ENCODE results near the gene DHX15.

Gene DHX15

DNA sequence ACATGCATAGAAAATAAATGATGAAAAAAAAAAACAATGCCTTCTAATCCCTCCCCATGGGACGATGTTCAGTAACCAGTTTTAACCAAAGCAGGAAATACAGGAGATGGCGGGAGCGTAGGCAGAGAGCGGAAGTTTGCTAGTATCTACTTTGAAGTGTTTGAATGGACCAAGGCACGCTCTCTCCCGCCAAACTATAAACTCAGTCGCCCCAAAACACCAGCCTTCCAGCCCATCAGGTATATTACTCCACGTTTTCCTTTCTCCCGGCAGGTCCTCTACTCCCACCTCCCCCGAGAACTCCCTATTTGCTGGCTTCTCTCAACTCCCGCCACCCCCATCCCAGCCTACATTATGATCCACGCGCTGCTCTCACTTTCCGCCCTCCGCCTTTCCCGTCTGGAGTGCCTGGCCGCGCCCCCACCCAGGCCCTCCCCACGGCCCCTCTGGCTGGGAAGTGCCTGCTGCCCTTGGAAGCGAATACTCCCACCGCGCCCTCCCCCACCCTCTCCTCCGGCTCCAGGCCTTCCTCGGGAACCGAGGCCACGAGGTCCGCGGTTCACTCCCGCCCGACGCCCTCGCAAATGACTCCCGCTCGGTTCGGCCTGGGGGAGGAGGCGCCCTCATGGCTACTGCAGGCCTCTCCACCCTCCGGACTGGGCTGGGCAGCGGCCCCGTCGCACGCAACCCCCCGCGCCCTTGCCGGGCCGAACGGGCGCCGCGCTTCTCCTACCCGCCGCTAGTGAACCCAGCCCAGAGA, 723 bp downstream of the DHX15 start:
- in situ Hi-C loops (cut with MboI; ENCODE audit: low sequenced_read_pairs): no loop called here

DNA sequence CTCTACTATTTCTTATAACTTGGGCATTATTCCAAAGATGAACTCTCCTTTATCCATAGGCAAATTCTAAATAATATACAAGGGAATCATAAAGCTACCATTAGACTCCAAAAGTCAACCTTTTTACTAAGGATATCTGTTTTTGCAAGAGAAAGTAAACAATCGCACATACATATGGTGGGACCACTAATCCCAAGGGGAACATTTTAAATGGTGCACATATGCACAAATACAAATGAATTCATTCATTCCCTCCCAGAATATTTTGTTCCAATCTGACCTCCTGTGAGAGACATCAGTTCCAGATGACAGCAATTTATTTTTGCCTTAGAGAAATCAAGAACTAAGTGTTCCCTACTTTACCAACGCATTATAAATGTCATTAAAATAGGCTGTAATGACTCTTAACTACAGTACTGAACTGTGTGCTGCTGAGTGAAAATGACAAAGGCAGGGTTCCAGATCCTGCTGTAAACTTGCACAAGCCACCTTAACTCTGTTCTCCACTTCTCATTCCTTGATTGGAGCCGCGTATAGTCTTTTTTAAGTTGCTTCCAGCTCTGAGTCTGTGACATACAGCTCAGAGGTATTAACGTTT, 2.0 kb downstream of the DHX15 start:
- in situ Hi-C loops (cut with MboI; ENCODE audit: low sequenced_read_pairs): no loop called here

DNA sequence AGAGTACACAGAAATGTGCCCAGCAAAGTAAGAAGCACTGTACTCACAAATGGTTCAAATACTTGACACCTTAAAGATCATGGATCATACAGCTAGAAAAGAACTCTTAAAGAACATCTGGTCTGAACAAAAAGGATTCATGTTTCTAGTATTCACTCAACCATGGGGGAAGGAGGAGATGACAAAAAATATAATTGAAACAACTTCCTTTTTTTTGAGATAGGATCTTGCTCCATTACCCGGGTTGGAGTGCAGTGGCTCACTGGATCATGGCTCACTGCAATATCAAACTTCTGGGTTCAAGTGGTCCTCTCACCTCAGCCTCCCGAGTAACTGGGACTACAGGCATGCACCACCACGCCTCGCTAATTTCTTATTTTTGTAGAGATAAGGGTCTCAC, 6.0 kb downstream of the DHX15 start:
- in situ Hi-C loops (cut with MboI; ENCODE audit: low sequenced_read_pairs): no loop called here

DNA sequence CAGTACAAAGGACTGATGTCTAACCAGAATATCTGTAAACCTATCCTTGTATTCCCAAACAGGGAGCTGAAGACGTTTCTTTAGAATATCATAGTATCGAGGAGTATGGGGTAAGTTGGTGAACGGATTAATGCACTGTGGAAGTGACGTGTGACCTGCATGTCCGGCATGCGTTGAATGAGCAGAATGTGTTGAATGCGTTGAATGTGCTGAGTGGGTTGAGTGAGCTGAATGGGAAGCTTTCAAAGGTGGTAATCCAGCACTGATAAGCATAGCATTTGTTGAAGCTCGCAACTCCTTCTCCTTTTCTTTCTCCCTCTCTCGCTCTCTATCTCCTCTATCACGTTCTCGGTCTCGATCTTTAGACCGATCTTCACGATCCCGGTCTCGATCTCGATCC, 8.1 kb downstream of the DHX15 start:
- in situ Hi-C loops (cut with MboI; ENCODE audit: low sequenced_read_pairs): no loop called here

DNA sequence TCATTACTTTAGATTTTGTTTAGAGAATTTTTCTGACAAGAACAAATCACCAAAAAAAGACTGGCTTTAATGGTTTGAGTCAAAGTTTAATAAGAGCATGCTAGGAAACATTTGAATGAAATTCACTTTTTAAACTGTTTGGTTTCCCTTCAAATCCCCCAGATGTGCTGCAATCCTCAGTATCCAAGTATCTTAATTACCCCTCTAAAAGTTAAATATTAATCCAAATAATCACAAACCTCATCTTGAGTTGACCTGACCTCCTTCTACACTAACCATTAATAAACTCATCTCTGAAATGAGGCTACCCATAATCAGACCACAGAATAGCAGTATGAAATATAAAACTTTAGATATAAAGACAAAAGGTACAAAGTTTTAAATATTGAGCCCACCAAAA, 10.1 kb downstream of the DHX15 start:
- in situ Hi-C loops (cut with MboI; ENCODE audit: low sequenced_read_pairs): no loop called here

DNA sequence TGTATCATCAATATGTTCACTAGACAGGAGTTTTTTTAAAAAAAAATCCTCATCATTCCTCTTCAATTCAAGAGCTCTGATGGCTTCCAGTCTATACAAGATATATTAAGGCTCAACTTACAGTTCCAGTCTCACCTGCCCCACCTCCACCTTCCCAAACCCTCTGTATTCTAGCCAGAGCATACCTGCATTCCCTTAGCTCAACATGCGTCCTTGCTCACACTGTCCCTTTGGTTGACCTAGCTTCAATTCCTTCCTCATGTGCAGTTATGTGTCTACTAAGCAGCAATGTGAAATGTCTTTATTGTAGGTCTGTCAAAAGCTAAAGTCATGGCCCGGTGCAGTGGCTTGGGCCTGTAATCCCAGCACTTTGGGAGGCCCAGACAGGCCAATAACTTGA, 10.8 kb downstream of the DHX15 start:
- in situ Hi-C loops (cut with MboI; ENCODE audit: low sequenced_read_pairs): no loop called here

DNA sequence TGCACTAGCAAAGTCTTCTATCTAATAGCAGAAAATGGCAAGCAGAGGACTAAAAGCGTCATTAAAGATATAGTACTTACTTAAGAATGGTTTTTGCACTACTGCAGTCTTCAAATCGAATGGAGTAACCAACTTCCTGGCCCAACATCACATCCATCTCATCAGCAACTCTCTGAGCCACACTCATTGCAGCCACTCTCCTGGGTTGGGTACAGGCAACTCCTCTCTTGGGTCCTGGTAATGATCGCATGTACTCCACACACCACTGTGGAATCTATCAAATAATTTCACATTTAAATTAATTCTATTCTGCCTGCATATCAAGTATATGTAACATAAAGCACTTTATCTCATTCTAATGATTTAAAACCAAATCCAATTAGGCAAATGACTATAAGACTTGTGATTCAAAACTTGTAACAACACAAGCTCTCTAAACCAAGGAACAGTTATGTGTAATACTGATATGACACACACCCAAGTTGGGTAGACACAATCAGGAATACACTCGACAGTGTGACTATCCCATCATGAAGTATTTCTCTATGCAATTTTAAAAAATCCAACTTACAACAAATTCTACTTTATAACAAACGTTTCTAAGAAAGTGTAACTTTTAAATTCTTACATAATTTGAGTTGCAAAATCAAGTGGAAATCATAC, 13.6 kb downstream of the DHX15 start:
- in situ Hi-C loops (cut with MboI; ENCODE audit: low sequenced_read_pairs): no loop called here

DNA sequence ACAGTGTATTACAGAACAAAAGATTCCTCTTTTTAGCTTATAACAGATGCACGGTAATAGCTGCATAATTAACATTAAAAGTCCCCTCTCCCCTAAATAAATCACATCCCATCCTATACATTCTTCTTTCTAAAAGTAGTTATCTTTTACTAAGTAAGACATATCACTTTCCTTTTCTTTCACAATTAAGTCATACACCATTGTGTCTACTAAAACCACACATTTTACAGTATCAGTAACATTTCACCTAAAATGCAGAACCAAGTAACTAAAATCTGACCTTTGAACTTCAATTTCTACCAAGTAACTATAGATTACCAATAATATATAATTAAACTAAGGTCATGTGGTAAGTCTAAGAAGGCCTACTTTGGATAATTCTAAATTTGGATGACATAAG, 14.2 kb downstream of the DHX15 start:
- in situ Hi-C loops (cut with MboI; ENCODE audit: low sequenced_read_pairs): no loop called here

DNA sequence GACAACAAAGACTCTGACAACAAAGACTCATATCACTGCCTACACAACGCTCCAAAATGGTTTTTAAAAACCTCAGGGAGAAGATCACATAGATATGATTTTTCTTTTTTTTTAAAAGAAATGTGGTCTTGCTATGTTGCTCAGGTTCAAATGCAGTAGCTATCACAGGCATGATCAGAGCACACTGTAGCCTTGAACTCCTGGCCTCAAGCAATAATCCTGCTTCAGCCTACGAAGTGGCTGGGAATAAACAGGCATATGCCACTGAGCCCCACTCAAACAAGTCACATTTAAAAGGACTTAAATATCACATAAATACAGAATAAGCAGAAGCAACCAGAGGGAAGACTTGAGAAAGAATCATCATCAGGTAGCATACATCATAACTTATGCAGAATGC, 14.7 kb downstream of the DHX15 start:
- in situ Hi-C loops (cut with MboI; ENCODE audit: low sequenced_read_pairs): no loop called here

DNA sequence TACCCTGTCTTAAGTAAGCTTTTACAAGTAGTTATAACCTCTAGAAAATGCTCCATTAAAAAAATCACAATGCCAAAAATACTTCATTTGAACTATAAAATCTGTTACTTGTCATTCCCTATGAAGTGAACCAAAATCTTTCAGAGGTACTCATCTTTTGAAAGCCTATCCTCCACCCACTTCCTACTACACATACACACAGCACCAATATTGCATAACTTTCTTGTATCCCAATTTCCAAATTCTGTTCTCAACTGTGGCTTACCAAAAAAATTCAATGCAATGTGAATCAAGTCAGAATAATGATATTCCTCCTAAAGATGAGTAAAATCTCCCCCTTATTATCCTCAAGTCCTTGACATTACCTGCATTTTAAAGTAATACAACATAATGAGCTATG, 15.9 kb downstream of the DHX15 start:
- in situ Hi-C loops (cut with MboI; ENCODE audit: low sequenced_read_pairs): no loop called here

DNA sequence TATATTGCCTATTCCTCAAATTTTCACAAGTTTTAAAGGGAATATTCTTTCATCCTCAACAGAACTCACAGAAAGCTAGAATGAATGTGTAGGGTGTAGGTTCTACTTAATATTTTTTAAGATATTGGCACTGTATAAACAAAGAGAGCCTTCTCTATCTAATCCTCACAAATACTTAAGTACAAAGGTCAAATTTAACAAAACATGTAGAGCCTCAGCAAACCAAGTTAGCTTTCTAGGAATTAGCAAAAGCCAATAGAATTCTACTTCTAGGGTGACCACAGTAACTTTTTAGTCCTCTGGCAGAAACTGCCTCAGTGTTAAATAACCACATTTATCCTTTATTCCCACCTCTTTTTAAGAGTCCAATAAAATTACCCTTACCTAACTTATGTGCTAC, 19.3 kb downstream of the DHX15 start:
- in situ Hi-C loops (cut with MboI; ENCODE audit: low sequenced_read_pairs): no loop called here

DNA sequence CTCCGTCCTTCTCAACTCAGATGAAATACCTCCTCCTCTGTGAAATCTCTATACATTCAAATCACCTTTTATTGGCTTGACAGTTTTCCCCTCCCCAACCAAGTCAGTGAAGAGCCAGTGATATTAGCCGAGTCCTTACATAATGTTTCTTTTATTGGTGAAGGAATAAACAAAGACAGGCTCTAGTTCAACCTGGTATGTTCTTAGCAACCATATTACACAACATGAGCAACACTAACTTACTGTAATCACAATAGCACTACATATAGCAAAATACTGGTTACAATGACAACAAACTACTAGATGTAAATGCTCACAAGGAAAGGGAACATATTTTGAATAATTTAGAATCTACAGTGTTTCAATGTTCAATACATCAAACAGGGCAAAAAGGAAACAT, 19.9 kb downstream of the DHX15 start:
- in situ Hi-C loops (cut with MboI; ENCODE audit: low sequenced_read_pairs): no loop called here

DNA sequence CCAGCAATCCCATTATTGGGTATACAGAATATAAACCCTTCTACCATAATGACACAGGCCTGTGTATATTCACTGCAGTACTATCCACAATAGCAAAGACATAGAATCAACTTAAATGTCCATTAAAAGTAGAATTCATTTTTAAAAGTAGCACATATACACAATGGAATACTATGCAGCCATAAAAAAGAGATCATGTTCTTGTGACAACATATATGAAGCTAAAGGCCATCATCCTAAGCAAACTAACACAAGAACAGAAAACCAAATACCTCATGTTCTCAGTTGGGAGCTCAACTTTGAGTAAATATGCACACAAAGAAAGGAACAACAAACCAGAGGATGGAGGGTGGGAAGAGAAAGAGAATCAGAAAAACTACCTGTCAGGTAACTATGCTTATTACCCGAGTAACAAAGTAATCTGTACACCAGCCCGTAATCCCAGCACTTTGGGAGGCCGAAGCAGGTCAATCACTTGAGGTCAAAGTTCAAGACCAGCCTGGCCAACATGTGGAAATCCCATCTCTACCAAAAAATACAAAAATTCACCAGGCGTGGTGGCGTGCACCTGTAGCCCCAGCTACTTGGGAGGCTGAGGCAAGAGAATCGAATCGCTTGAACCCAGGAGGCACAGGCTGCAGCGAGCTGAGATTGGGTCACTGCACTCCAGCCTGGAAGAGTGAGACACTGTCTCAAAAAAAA, 22.8 kb downstream of the DHX15 start:
- in situ Hi-C loops (cut with MboI; ENCODE audit: low sequenced_read_pairs): no loop called here

DNA sequence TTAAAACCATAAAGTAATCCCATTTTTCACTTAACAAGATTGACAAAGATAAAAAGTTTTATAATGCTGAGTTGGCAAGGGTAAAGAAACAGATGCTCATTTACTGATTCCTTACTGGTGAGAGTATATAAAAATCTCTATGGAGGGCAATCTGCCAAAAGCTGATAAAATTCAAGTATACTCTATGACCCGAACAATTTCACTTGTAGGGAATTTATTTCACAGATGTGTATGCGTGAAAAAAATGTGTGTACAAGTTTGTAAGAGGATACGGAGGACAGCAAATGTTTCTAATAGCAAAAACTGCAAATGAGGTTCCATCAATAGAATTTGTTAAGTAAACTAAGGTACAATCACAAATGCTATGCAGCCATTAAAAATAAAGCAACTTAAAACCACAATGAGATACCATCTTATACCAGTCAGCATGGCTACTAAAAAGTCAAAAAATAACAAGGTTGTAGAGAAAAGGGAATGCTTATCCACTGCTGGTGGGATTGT, 23.4 kb downstream of the DHX15 start:
- in situ Hi-C loops (cut with MboI; ENCODE audit: low sequenced_read_pairs): no loop called here

DNA sequence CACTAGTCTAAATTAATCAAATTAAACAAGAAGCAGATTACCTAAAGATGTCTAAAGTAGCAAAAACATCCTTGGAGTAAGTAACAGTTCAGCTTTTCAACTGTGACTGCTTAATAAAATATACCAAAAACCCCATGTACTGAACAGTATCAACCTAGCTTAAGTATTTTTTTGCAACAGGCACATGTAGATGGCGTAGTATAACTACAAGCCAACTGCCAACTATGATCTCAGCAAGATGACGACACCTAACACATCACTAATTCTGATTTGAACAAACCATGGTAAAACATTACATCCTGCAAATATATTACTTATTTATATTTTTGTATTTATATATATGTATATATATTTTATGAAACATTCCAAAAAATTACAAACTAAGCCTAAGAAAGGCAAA, 24.5 kb downstream of the DHX15 start:
- in situ Hi-C loops (cut with MboI; ENCODE audit: low sequenced_read_pairs): no loop called here

DNA sequence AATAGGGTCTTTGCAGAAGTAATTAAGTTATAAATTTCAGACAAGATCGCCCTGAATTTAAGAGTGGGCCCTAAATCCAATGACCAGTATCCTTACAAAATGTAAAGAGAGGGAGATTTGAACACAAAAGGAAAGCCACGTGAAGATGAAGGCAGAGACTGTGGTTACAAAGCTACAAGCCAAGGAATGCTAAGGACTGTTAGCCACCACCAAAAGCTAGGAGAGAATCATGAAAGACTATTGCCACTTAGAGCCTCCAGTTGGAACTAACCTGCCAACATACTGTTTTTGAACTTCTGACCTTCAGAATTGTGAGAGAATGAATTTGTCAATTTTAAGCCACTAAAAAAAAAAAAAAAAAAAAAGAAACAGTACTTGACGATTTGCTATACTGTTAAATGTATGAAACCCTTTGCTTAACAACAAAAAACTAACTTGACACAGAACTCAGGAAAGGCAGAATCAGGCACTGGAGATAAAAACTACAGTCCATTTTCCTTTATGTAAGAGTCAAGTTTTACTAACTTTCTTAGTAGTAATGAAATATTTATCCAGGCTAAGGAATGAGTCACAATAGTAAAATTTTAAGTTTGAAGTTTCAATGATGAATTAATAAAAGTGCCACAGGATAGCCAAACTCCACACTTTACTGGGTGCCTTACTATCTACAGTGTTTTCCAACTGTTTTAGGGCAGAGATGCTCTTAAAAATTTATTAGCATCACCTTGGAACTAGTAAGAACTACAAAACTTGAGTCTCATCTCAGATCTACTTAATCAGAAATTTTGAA, 25.1 kb downstream of the DHX15 start:
- in situ Hi-C loops (cut with MboI; ENCODE audit: low sequenced_read_pairs): no loop called here

DNA sequence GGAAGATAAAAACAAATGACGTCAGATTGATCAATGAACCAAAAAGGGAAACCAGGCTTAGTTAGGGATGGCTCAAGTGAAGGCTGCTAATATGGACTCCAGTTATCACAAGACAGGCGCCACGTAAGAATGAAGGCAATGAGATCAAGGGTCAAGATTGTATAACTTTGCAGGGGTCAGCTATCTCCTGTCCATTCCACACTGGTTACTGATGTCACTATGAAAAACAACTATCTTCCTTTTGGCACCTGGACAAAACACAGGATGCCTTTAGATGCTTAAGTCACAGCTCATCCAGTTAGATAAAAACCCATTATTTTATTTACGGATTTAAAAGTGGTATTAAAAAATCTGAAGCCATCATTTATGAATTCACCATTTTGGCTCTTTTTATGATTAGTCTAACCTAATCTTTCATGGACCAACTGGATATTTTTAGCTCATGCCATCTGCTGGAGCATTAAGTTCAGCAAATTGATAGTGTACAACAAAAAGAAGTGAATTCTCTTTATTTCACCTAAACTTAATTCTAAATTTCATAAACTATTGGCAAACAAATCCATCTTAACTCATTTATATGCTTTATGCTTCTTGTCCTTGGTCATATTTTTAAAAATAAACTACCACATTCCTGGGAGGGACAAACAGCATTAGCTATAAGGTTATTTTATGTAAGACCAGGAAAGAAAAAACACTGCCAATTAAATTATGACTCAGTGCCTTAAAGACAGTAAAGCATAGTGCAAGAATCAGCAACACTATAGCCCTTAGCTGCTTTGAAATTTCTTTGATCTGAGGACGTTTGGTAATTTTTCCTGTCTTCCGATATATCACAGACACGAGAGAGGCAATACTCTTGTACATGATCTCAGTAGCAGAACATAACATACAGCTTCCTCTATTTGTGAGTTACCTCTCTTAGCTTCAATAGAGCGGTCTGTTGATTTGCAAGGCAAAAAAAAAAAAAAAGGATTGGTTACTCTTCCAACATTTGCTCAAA, 27.0 kb downstream of the DHX15 start:
- in situ Hi-C loops (cut with MboI; ENCODE audit: low sequenced_read_pairs): no loop called here

DNA sequence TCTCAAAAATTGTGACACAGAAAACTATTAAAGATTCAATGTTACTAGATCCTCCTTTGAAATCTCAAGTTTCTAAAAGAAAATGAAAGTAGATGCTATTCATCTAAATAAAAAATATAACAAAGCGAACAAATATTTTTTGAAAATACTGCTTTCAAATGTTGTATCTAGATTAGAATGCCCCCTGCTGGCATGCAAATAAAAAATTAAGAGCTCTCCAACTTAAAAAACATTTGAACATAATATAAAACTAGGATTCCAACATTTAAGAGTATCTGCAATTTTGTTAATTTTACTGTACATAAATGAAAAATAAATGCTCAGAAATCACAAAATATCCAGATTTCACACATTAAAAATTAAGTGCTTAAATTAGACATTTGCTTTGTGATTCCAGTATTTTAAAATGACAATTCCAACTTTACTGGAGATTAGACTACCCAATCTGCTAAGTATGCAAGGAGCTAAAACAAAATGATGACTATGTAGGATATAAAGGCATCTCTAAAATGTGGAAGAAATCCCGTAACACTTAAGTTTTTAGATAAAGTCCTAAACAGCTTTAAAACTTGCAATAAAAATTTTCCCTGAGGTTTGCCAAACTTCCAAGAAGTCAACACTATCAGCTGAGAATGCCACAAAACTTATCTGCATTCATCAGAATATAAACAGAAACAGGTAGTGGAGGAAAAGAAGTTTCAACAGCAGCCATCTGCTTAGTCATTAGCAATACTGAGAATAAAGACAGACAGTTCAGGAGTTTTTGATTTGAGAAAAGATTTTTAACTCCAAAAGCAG, 32.7 kb downstream of the DHX15 start:
- in situ Hi-C loops (cut with MboI; ENCODE audit: low sequenced_read_pairs): no loop called here
